HG02970 (cell line): ENCODE data around the gene EEF2KMT.
"Not testable (repeated sequence)": the region's sequence is repeated elsewhere in the genome, so short reads cannot be mapped to it uniquely, and the experiment has no call there.

Experiments
- ATAC-seq: cut with Tn5 transposase; IDR thresholded peaks from one replicate; pipeline ENCODE4 v1.9.1; 2021; ENCODE audit warnings: mild to moderate bottlenecking, moderate library complexity, moderate number of reproducible peaks; ENCODE audit not compliant: unreplicated experiment, low FRiP score

EEF2KMT gene

DNA sequence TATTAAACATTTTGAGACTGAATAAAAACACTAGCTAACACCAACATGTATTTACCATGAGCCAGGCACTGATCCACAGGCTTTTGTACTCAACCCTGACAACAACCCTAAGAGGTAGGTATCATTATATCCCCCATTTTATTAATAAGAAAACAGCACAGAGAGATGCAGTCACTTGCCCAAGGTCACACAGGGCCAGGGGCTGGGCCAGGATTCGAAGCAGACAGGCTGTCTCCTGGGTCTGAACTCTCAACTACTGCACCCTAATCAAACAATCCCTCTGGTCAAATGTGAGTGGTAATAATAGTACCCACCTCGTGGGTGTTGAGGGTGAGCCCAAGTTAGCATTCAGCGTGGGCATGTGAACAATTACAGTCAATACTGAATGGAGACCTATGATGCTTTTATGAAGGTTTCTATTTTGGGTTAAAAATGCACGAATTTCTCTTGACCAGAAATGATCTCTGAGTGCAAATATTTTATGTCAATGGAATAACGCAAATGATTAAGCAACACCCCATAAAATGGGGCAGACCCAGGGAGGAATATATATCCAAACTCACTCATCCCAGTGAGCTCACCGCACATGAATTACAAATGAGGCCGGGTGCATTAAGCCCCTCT is 1.0 kb downstream of the EEF2KMT start:
- ATAC-seq: not testable (repeated sequence)

DNA sequence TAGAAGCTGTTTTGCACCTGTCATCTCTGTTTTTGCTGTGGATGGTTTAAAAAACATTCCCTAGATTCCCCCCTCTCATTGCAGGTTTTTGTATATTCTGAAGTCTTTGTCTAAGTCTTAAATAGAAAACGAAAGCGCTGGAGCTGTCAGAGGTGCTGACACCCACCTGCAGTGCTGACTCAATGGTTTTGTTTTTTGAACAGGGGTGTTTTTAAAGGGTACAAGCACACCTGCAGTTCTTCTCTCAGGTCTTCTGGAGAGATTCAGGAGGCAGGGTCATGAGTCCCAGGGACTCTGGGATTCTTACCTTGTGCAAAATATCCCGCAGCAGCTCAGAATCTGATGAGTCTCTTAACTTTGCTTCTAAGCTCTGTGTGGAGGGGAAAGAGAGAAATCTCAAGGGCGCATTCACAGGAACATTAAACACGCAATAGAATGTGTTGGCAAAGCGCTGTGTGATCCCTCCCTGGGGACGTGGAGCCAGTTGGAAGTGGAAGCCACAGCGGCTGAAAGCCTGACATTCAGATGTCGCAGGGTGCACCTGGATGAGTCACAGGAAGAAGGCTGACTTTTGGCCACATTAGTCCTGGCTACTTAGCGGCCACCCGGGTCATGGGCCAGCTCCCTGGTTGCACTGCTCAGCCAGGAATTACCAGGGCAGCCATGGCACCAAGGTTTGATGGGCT is 2.3 kb downstream of the EEF2KMT start:
- ATAC-seq: not testable (repeated sequence)

DNA sequence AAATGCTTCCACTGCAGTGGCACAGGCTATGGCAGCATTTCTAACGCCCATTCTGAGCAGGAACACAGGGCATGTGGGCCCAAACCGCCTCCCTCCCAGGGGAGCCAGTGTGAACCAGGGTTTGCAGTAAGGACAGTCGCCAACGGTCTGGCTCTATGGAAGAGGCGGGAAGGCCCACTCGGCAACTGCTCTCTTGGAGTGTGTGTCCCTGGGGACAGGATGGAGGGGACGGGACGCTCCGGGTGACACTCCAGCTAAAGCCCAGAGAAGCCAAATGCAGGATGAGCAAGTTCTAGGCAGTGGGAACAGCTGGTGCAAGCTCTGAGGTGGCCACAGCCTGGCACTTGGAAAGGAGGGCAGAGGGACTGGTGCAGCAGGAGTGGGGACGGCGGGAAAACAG is 3.8 kb downstream of the EEF2KMT start:
- ATAC-seq: not testable (repeated sequence)

DNA sequence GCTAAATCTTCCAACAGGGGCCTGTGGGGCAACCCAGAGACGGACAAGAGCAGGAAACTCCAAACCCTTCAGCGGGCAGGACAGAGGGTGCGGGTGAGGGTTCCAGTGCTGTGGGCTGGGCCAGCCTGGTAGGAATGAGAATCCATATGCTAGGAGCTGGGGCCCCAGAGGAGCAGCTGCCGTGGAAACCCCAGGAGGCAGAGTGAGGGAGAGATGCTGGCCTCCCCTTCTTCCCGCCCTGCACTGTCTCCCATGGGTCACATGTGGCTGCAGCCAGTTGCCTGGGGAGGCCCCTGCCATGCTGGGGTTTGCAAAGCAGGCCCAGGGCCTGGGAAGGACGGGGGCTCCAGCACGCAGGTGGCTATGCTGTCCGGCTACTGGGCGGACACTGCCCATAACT is 4.5 kb downstream of the EEF2KMT start:
- not testable (repeated sequence) for ATAC-seq

DNA sequence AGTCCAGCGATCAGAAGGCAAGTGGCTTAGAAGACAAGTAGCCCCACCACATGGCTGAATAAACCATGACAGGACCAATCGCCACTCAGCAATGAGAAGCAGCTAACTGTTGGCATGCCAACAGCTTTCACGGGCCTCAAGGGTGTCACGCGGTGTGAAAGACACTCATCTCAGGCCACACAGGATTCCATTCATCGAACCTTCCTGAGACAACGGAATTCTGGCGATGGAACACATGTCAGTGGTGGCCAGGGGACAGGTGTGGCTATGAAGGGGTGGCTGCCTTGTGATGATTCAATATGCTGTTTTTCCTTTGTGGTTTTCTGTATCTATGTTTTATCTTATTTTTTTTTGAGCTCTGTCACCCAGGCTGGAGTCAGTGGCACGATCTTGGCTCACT is 7.0 kb downstream of the EEF2KMT start:
- not testable (repeated sequence) for ATAC-seq

DNA sequence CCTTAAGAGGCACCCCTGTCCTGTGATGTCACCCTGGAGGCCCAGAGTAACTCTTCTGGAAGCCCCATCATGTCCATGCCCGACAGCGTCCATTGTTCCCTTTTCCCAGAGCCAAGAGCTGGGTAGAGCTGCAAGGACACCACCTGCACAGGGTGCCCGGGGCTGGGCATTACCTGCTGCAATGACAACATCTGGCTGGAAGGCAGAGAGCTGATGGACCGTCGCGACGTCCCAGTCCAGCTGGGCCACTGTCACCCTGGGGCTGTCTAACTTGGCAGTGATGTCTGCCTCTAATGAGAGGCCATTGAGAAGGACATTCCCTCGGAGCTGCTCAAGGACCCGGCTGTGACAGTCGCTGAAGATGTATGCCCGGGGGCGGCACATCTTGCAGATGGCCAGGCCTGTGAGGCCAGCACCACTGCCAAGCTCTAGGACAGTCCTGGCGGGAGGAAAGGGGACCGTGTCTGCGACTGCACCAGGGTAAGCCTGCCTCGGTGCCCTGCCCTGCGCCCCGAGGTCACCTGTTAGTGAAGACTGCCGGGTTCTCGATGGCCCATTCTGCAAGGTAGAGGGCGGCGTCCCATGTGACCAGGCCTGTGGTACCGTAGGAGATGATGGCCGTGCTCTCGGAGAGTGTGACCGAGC is 7.6 kb downstream of the EEF2KMT start:
- ATAC-seq: not testable (repeated sequence)

DNA sequence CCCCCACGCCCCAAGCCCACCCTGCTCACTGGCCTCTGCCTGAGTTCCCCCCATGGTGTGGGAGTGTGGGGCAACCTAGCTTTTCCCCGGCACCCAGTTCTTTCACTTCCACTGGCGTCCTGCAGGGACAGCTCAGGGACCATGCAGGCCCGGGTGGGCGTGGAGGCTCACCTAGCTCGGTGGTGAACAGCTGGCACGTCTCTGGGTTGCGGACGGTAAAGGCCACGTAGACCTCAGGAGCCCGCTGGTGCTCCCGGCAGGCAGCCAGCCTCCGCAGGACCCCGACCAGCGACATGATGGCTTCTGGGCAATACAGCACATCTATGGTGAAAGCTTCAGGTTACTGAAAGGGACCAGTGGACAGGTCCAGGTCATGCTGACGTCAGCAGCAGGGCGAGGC is 8.7 kb downstream of the EEF2KMT start:
- ATAC-seq: not testable (repeated sequence)

DNA sequence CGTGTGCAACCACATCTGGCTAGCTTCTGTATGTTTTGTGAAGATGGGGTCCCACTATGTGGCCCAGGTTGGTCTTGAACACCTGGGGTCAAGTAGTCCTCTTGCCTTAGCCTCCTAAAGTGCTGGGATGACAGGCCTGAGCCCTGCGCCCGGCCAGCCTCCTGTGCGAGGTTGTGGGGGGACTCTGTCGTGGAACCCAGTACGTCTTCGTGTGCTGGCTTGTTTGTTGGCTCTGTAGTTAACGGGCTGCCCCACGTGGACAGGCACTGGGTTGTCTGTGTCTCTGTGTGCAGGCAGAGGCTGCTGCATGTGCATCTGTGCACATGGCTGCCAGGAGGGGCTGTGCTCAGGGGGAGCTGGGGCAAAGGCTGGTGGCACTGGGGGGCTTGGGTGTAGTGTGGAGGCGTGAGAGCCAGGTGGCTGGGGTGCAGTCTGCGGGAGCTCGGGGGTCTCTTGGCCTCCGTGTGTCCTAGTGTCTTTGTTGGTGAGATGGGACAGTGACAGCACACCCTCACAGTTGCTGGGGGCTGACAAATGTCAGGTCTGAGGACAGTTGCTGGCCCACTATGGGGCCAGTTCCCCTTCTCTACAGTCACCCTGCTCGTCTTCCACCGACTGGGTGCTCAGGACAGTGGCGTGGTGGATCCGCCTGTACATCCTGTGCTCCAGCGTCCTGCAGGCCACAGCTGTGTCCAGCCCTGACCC is 9.4 kb downstream of the EEF2KMT start:
- ATAC-seq: not testable (repeated sequence)

DNA sequence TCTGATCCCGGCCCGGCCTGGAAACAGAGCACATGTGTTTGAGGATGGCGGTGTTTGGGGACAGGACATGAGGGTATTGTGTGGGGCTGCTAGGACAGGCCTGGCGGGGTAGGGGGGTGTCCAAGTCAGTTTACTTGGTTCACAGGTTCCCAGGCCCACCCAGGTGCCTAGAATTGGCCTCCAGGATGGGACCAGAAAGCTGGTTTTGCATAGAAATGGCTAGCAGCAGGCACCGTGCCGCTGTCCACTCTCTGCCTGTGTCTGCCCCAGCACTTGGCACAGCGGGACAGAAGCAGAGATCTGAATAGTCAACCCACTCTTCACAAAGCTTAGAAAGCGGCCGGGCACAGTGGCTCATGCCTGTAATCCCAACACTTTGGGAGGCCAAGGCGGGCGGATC is 11.9 kb downstream of the EEF2KMT start:
- ATAC-seq: not testable (repeated sequence)

DNA sequence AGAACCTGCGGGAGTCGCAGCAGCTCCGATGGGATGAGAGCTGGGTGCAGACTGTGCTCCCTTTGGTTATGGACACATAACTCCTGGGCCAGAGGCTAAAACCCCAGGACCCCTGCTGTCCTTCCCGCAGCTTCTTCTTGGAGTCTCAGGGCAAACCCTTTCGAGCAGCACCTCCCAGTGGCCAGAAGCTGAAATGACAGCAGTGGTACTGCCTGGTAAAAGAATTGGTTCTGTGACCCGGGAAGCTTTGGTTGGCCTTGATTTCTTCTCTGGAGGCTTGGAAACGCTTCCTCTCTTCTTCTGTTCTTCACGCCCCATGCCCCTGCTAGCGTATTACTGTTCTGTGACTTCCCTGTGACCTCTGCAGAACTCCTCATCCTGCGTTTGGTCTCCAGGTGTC is 12.8 kb downstream of the EEF2KMT start:
- ATAC-seq: not testable (repeated sequence)

DNA sequence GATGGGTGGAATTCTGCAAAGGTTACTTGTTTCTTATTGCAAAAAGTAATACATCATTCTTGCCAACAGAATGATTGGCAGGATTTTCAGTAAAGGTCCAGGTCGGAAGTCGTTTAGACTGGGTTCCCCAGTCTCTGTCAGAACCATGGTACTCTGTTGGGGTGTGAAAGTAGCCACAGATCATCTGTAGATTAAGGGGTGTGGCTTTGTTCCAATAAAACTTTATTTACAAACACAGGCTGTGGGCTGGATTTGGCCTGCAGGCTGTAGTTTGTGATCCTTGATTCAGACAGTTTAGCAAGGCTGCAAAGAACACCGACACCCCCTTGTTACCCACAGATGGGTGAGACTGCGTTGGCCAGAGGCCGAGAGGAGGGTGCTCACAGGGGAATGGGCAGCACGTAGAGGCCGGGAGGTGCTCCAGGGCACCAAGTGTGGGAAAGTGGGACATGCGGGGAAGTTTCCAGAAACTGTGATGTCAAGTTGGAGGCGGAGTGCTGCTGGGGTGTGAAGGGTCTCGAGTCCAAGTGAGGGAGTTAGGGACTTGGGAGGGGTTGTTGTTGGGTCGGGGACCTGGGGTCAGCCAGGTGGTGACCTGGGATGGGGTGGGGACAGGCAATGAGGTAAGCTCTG is 13.4 kb downstream of the EEF2KMT start:
- ATAC-seq: not testable (repeated sequence)

DNA sequence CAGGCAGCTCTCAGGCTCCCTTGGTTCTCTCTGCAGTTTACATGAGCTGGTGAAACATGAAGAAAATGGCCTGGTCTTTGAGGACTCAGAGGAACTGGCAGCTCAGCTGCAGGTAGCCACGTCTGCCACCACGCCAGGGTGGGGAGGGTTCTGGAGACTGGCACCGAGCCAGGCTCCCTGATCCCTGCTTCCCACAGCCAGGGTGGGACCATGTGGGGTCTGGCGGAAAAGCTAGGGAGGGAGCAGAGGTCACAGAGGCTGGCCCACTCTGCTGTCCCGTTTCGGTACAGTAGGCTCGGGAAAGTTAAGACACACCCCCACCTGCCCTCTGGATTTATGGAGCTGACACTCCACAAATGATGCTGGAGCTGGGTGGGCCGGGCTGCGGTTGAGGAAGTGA is 13.9 kb downstream of the EEF2KMT start:
- not testable (repeated sequence) for ATAC-seq

DNA sequence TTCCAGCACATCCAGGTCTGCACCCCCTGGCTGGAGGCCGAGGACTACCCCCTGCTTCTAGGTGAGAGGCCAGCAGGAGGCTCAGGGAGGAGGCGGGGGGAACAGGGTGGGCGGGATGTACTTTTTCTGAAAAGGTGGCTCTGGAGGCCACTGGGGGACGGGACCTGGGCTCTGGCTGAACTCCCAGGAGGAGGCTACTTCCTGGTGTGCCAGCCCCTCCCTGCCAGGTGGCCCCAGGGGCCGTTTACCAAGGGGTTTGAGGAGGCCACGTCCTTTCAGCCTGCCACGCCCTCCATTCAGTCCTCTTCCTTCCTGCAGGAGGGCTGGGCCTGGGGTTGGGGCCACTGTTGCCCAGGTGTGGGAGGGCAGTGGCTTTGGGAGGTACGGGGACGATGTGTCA is 16.6 kb downstream of the EEF2KMT start:
- not testable (repeated sequence) for ATAC-seq

DNA sequence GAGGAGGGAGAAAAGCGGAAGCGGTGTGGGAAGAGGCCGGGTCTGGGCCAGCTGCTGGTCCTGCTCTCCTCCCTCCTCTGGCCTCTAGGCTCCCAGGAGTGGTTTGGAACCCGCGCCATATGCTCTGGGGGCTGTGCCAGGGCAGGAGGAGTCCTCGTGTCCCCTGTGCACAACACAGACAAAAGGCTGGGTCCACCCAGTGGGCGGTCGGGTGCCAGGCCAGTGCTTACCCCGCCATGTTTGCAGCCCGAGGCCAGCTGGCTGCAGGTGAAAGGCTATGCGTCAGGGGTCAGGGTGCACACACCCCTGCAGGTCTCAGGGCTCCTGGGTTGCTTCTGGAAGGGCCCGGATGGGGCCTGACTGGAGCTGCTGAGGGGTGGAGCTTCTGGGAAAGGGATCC is 17.1 kb downstream of the EEF2KMT start:
- ATAC-seq: not testable (repeated sequence)

DNA sequence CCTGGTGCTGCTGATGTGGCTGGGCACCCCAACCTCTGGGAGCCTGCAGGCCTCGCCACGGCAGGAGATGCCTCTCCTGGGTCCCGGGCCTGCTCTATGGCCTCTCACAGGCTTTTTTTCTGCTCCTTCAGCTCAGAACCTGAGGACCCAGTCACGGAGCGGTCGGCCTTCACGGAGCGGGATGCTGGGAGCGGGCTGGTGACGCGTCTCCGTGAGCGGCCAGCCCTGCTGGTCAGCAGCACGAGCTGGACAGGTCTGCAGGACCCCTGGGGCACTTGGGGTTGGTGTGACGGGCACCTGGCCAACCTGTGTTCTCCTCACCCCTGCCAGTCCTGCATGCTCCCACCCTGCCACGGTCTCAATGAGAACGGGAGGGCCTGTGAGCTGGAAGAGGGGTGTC is 19.0 kb downstream of the EEF2KMT start:
- no peak for ATAC-seq

DNA sequence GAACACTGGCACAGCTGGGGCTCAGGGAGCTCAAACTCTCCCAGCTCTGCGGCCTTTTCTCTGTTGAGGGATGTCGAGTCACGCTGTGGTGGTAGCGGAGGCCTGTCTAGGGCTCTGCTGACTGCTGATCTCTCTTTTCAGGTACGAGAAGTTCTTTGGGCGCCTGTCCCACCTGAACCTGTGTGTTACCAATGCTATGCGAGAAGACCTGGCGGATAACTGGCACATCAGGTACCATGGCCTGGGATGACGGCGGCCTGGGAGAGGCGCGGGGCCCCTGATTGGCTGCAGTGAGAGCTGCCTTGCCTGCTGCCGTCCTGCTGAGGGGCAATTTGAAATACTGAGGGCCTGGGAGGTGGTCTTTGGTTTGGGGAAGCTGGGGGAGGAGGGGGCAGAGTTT is 20.3 kb downstream of the EEF2KMT start:
- ATAC-seq: no peak

DNA sequence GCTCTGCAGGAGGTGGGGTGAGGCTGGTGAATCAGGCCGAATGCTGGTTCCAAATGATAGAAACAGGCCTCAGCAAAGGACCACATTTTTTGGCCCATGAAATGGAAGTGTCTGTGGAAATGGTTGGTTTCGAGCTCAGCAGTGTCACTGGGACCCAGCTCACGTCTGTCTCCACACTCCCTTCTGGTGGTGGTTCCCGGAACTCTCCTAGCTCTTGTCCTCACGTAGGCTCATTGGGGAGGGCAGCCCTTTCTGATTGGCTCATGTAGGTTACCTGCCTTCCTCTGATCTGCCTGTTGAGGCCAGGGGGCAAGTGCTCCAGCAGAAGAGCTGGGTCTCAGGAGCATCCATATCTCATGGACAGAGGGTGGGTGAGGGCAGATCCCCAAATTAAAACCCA is 22.0 kb downstream of the EEF2KMT start:
- ATAC-seq: no peak

DNA sequence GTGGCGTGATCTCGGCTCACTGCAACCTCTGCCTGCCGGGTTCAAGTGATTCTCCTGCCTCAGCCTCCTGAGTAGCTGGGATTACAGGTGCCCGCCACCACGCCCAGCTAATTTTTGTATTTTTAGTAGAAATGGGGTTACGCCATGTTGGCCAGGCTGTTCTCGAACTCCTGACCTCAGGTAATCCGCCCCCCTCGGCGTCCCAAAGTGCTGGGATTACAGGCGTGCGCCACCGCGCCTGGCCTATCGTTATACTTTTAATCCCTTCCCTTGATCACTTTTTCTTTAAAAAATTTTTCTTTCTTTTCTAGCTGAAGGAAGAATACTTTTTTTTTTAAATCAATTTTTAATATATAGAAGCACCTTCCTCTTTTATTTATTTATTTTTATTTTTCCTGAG is 23.8 kb downstream of the EEF2KMT start:
- ATAC-seq: not testable (repeated sequence)

DNA sequence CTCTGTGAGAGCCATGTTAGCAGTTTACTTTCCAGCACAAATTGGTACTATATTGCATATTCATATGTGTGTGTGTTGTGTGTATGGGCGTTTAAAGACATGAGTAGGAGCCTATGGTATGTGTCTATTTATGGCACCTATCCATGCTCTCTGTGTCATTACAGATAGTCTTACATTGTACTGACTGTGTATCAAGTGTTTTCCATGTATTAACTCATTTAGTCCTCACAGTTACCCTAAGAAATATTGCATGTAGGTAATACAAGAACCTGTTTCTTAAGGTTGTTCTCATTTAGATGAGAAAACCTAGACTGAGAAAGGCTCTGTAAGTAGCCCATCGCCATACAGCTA is 24.3 kb downstream of the EEF2KMT start:
- ATAC-seq: no peak

DNA sequence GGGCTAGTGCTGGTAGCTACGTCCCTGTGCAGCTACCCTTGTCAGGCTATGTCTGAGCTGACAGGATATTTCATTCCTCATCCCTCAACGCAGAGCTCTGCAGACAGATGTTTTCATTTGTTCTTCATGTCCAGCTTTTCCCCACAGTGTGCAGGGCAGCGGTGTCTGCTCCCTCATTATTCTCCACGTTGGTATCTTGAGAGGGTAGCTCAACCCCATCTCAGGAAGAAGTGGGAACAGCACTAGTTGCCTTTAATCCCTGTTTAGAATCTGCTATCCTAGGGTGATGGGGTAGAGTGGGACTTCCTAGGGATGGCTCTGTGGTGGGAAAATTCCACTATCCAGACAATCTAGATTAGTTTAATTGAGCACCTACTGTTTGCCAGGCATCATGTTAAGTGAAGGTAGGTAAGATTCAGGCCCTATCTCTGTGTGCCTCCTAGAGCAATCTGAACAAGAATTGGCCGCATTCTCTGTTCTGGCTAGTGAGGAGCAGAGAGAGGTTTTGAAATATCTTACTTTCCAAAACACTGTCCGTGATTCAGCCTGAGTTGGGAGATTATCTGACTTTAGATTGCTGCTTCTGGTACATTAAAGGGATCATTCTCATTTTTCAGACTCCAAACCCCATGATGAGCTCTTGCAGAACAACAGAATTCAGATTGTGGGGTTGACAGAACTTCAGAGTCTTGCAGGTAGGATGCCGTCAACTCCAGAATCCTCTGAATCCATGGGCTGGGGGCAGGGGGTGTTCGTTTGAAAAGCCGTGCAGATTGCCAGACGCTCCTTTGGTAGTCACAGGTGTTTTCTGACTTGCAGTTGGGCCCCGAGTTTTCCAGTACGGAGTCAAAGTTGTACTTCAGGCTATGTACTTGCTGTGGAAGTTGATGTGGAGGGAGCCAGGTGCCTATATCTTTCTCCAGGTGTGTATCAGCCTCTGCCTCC is 25.0 kb downstream of the EEF2KMT start:
- ATAC-seq: peak; percentile 7
